K562 (cell line): ENCODE measurements around the gene ARL10. TPM values are rescaled to one million over a fixed set of nuclear protein-coding genes. Genes with fewer than 3 reads are reported as not detected.

Experiments
- HBP1 ChIP-seq: fragments of 450-650 bp; formaldehyde crosslinking; IDR thresholded peaks from 2 replicates; pipeline ENCODE4 v1.4.0; 2022; ENCODE audit warnings: missing genetic modification characterization
- HOXB6 ChIP-seq: fragments of 250-450 bp; sonication (Bioruptor Pico); IDR thresholded peaks from 2 replicates; pipeline ENCODE4 v1.5.1; 2022; ENCODE audit warnings: mild to moderate bottlenecking, borderline replicate concordance
- NRF1 ChIP-seq, 2 experiments: fragments of 450-650 bp; IDR thresholded peaks in 1 of 2; conservative IDR thresholded peaks in 1 of 2; 2 replicates each; pipeline ENCODE4 v1.6.1; 2014; ENCODE audit warnings: mild to moderate bottlenecking in 2 of 2
- SMC3 ChIP-seq: conservative IDR thresholded peaks from 2 replicates; pipeline ENCODE4 v1.6.1; 2011; ENCODE audit warnings: low read depth, low read length, improper control_type of control experiment; ENCODE audit not compliant: insufficient read depth
- microRNA counts: library from miRNA; unstranded; fragments of <30 nt; microRNA quantifications from one replicate; lab custom pipeline; 2016
- microRNA-seq: library from miRNA; unstranded; fragments of <30 nt; microRNA quantifications from one replicate; pipeline ENCODE4, GENCODE V29; 2018; ENCODE audit warnings: borderline microRNAs expressed
- polyA plus RNA-seq, 8 experiments: library from polyadenylated mRNA; depleted of rRNA in 4 of 8; stranded (reverse) in 5 of 8; unstranded in 3 of 8; fragments of >200 nt; fragmentation: Nextera tagmentation in 2 of 8; fragmentation: Illumina TruSeq in 1 of 8; extraction: Ambion mirVana in 2 of 8; extraction: Trizol in 1 of 8; gene quantifications; 2 replicates each; pipeline versions ENCODE4 v1.2.1 to v1.2.3, GENCODE V29; 2011 to 2014; ENCODE audit warnings: inconsistent platforms in 1 of 8, missing spikeins in 1 of 8
- small RNA-seq: library from RNA; depleted of rRNA; stranded (forward); fragments of <200 nt; gene quantifications from one replicate; pipeline ENCODE3, GENCODE V24; 2014
- total RNA-seq, 7 experiments: library from RNA; depleted of rRNA in 6 of 7; stranded (reverse); fragments of >200 nt in 6 of 7; fragmentation: Illumina TruSeq in 2 of 7; extraction: Trizol in 2 of 7; gene quantifications; 2 replicates each; pipeline versions ENCODE4 v1.2.1 to v1.2.3, GENCODE V29; 2011 to 2021; ENCODE audit warnings: low replicate concordance in 1 of 7

Gene ARL10
- total and polyA plus RNA-seq, 9 of the 15 experiments (the other 6 are each of a cell fraction or from before 2014, with no cell fraction given): under 0.01 to 0.40 (median 0.34) TPM; not detected in 3

GRCh38 chr5:176429972-176430371, 64.7 kb downstream of the ARL10 start (continued):
- no peak for TF ChIP-seq HOXB6 (CRISPR knock-in tag)
- TF ChIP-seq NRF1 (conservative IDR thresholded peaks at IDR 0.05 in 1 of 2, IDR thresholded peaks at IDR 0.05 in 1 of 2): peak in 1 of 2 experiments; percentile 18; a peak in 1 of 4 replicates
- no peak for TF ChIP-seq HBP1 (CRISPR knock-in tag)
- peak; percentile 22; the same call in 1 of the 2 replicates for TF ChIP-seq SMC3

MicroRNA genes within 50 kb of the gene (microRNA counts, 767-probe panel; counts per million panel counts)
- not detected for microRNA hsa-miR-1271-5p (lab: Ali Mortazavi, UCI)

Small RNAs within 50 kb of the gene (microRNA-seq; reads per million reads assigned to microRNA genes)
- gene MIR1271: not detected

Small RNAs within 50 kb of the gene (small RNA-seq; reads per million reads assigned to genes)
- gene MIR1271: not detected

Other genes with a start within 250 kb of the ARL10 start
Only the 7 nearest of the 9 such genes appear.
- 13.9 and 18.6 TPM in 2 replicates for gene SIMC1, start 127.1 kb upstream of the ARL10 start, total RNA-seq (2014; rRNA removed)
- gene SIMC1, start 127.1 kb upstream of the ARL10 start, total RNA-seq (2014; rRNA removed; fragmentation: Illumina TruSeq; extraction: Trizol): 19.7 and 20.2 TPM in 2 replicates
- gene SIMC1, start 127.1 kb upstream of the ARL10 start, total RNA-seq (2015; rRNA removed; fragmentation: Illumina TruSeq; extraction: Trizol): 22.1 and 23.4 TPM in 2 replicates
- 25.4 and 29.8 TPM in 2 replicates for gene SIMC1, start 127.1 kb upstream of the ARL10 start, total RNA-seq (2021)
- gene SIMC1, start 127.1 kb upstream of the ARL10 start, polyA plus RNA-seq (2011; rRNA removed): 10.8 and 17.6 TPM in 2 replicates
- 28.7 and 36.3 TPM in 2 replicates for gene SIMC1, start 127.1 kb upstream of the ARL10 start, polyA plus RNA-seq (2014; fragmentation: Illumina TruSeq; extraction: Trizol)
- 1 to 10 TPM; 7.2 to 8.1 TPM for gene SIMC1, start 127.1 kb upstream of the ARL10 start, polyA plus RNA-seq (2014; fragmentation: Nextera tagmentation; extraction: Ambion mirVana)
- gene SIMC1, start 127.1 kb upstream of the ARL10 start, polyA plus RNA-seq (2014; rRNA removed): 12.2 and 14.7 TPM in 2 replicates
- 37.4 and 48.6 TPM in 2 replicates for gene KIAA1191, start 3.7 kb upstream of the ARL10 start, total RNA-seq (2014; rRNA removed)
- gene KIAA1191, start 3.7 kb upstream of the ARL10 start, total RNA-seq (2014; rRNA removed; fragmentation: Illumina TruSeq; extraction: Trizol): 35.0 and 36.3 TPM in 2 replicates
- 39.8 and 41.8 TPM in 2 replicates for gene KIAA1191, start 3.7 kb upstream of the ARL10 start, total RNA-seq (2015; rRNA removed; fragmentation: Illumina TruSeq; extraction: Trizol)
- gene KIAA1191, start 3.7 kb upstream of the ARL10 start, total RNA-seq (2021): 46.6 and 47.4 TPM in 2 replicates
- gene KIAA1191, start 3.7 kb upstream of the ARL10 start, polyA plus RNA-seq (2011; rRNA removed): 50.4 and 69.7 TPM in 2 replicates
- gene KIAA1191, start 3.7 kb upstream of the ARL10 start, polyA plus RNA-seq (2014; fragmentation: Illumina TruSeq; extraction: Trizol): 69.6 and 80.2 TPM in 2 replicates
- gene KIAA1191, start 3.7 kb upstream of the ARL10 start, polyA plus RNA-seq (2014; fragmentation: Nextera tagmentation; extraction: Ambion mirVana): 10 to 100 TPM; 31.0 to 56.5 TPM
- 45.7 and 48.1 TPM in 2 replicates for gene KIAA1191, start 3.7 kb upstream of the ARL10 start, polyA plus RNA-seq (2014; rRNA removed)
- gene NOP16, start 23.1 kb downstream of the ARL10 start, total RNA-seq (2014; rRNA removed): 92.5 and 116 TPM in 2 replicates
- 80.3 and 98.2 TPM in 2 replicates for gene NOP16, start 23.1 kb downstream of the ARL10 start, total RNA-seq (2014; rRNA removed; fragmentation: Illumina TruSeq; extraction: Trizol)
- 143 and 148 TPM in 2 replicates for gene NOP16, start 23.1 kb downstream of the ARL10 start, total RNA-seq (2015; rRNA removed; fragmentation: Illumina TruSeq; extraction: Trizol)
- 116 and 120 TPM in 2 replicates for gene NOP16, start 23.1 kb downstream of the ARL10 start, total RNA-seq (2021)
- 121 and 136 TPM in 2 replicates for gene NOP16, start 23.1 kb downstream of the ARL10 start, polyA plus RNA-seq (2011; rRNA removed)
- gene NOP16, start 23.1 kb downstream of the ARL10 start, polyA plus RNA-seq (2014; fragmentation: Illumina TruSeq; extraction: Trizol): 161 and 166 TPM in 2 replicates
- 100 to 1,000 TPM; 183 to 342 TPM for gene NOP16, start 23.1 kb downstream of the ARL10 start, polyA plus RNA-seq (2014; fragmentation: Nextera tagmentation; extraction: Ambion mirVana)
- 174 and 221 TPM in 2 replicates for gene NOP16, start 23.1 kb downstream of the ARL10 start, polyA plus RNA-seq (2014; rRNA removed)
- gene HIGD2A, start 23.3 kb downstream of the ARL10 start, total RNA-seq (2014; rRNA removed): 193 and 230 TPM in 2 replicates
- 86.1 and 94.7 TPM in 2 replicates for gene HIGD2A, start 23.3 kb downstream of the ARL10 start, total RNA-seq (2014; rRNA removed; fragmentation: Illumina TruSeq; extraction: Trizol)
- 161 and 163 TPM in 2 replicates for gene HIGD2A, start 23.3 kb downstream of the ARL10 start, total RNA-seq (2015; rRNA removed; fragmentation: Illumina TruSeq; extraction: Trizol)
- gene HIGD2A, start 23.3 kb downstream of the ARL10 start, total RNA-seq (2021): 150 and 154 TPM in 2 replicates
- 121 and 166 TPM in 2 replicates for gene HIGD2A, start 23.3 kb downstream of the ARL10 start, polyA plus RNA-seq (2011; rRNA removed)
- gene HIGD2A, start 23.3 kb downstream of the ARL10 start, polyA plus RNA-seq (2014; fragmentation: Illumina TruSeq; extraction: Trizol): 144 and 249 TPM in 2 replicates
- 100 to 1,000 TPM; 232 to 235 TPM for gene HIGD2A, start 23.3 kb downstream of the ARL10 start, polyA plus RNA-seq (2014; fragmentation: Nextera tagmentation; extraction: Ambion mirVana)
- gene HIGD2A, start 23.3 kb downstream of the ARL10 start, polyA plus RNA-seq (2014; rRNA removed): 264 and 272 TPM in 2 replicates
- gene CLTB, start 51.1 kb downstream of the ARL10 start, total RNA-seq (2014; rRNA removed): 111 and 117 TPM in 2 replicates
- gene CLTB, start 51.1 kb downstream of the ARL10 start, total RNA-seq (2014; rRNA removed; fragmentation: Illumina TruSeq; extraction: Trizol): 15.2 and 17.4 TPM in 2 replicates
- 39.0 and 39.7 TPM in 2 replicates for gene CLTB, start 51.1 kb downstream of the ARL10 start, total RNA-seq (2015; rRNA removed; fragmentation: Illumina TruSeq; extraction: Trizol)
- gene CLTB, start 51.1 kb downstream of the ARL10 start, total RNA-seq (2021): 54.7 and 69.0 TPM in 2 replicates
- 33.1 and 41.1 TPM in 2 replicates for gene CLTB, start 51.1 kb downstream of the ARL10 start, polyA plus RNA-seq (2011; rRNA removed)
- gene CLTB, start 51.1 kb downstream of the ARL10 start, polyA plus RNA-seq (2014; fragmentation: Illumina TruSeq; extraction: Trizol): 31.4 and 55.9 TPM in 2 replicates
- gene CLTB, start 51.1 kb downstream of the ARL10 start, polyA plus RNA-seq (2014; fragmentation: Nextera tagmentation; extraction: Ambion mirVana): 1 to 10 TPM; 1.8 to 3.5 TPM
- 84.2 and 84.6 TPM in 2 replicates for gene CLTB, start 51.1 kb downstream of the ARL10 start, polyA plus RNA-seq (2014; rRNA removed)
- 25.6 and 29.0 TPM in 2 replicates for gene FAF2, start 82.9 kb downstream of the ARL10 start, total RNA-seq (2014; rRNA removed)
- gene FAF2, start 82.9 kb downstream of the ARL10 start, total RNA-seq (2014; rRNA removed; fragmentation: Illumina TruSeq; extraction: Trizol): 37.8 and 41.6 TPM in 2 replicates
- gene FAF2, start 82.9 kb downstream of the ARL10 start, total RNA-seq (2015; rRNA removed; fragmentation: Illumina TruSeq; extraction: Trizol): 35.4 and 36.1 TPM in 2 replicates
- gene FAF2, start 82.9 kb downstream of the ARL10 start, total RNA-seq (2021): 33.7 and 37.7 TPM in 2 replicates
- 38.6 and 44.6 TPM in 2 replicates for gene FAF2, start 82.9 kb downstream of the ARL10 start, polyA plus RNA-seq (2011; rRNA removed)
- 41.9 and 43.4 TPM in 2 replicates for gene FAF2, start 82.9 kb downstream of the ARL10 start, polyA plus RNA-seq (2014; fragmentation: Illumina TruSeq; extraction: Trizol)
- 10 to 100 TPM; 25.2 to 32.8 TPM for gene FAF2, start 82.9 kb downstream of the ARL10 start, polyA plus RNA-seq (2014; fragmentation: Nextera tagmentation; extraction: Ambion mirVana)
- gene FAF2, start 82.9 kb downstream of the ARL10 start, polyA plus RNA-seq (2014; rRNA removed): 25.0 and 30.3 TPM in 2 replicates
- gene RNF44, start 171.9 kb downstream of the ARL10 start, total RNA-seq (2014; rRNA removed): 14.8 and 19.7 TPM in 2 replicates
- 4.8 and 5.1 TPM in 2 replicates for gene RNF44, start 171.9 kb downstream of the ARL10 start, total RNA-seq (2014; rRNA removed; fragmentation: Illumina TruSeq; extraction: Trizol)
- gene RNF44, start 171.9 kb downstream of the ARL10 start, total RNA-seq (2015; rRNA removed; fragmentation: Illumina TruSeq; extraction: Trizol): 7.2 and 7.5 TPM in 2 replicates
- gene RNF44, start 171.9 kb downstream of the ARL10 start, total RNA-seq (2021): 64.0 and 82.6 TPM in 2 replicates
- 7.4 and 25.6 TPM in 2 replicates for gene RNF44, start 171.9 kb downstream of the ARL10 start, polyA plus RNA-seq (2011; rRNA removed)
- gene RNF44, start 171.9 kb downstream of the ARL10 start, polyA plus RNA-seq (2014; fragmentation: Illumina TruSeq; extraction: Trizol): 20.5 and 39.3 TPM in 2 replicates
- gene RNF44, start 171.9 kb downstream of the ARL10 start, polyA plus RNA-seq (2014; fragmentation: Nextera tagmentation; extraction: Ambion mirVana): 1 to 10 TPM; 1.6 to 2.5 TPM
- 40.1 and 51.0 TPM in 2 replicates for gene RNF44, start 171.9 kb downstream of the ARL10 start, polyA plus RNA-seq (2014; rRNA removed)